Stimulated activated CD8-positive, alpha-beta memory T cell treated with anti-CD3 and anti-CD28 coated beads, Interleukin-4, amount 100 ng/mL, for 48 hours (primary cell): ENCODE data around the gene RPS6KA1.
"Not testable (repeated sequence)": the region's sequence is repeated elsewhere in the genome, so short reads cannot be mapped to it uniquely, and the experiment has no call there.

Experiments used
- DNase-seq: peaks from one replicate; pipeline ENCODE4 v3.0.0-alpha.2; 2020

The RPS6KA1 gene

DNA sequence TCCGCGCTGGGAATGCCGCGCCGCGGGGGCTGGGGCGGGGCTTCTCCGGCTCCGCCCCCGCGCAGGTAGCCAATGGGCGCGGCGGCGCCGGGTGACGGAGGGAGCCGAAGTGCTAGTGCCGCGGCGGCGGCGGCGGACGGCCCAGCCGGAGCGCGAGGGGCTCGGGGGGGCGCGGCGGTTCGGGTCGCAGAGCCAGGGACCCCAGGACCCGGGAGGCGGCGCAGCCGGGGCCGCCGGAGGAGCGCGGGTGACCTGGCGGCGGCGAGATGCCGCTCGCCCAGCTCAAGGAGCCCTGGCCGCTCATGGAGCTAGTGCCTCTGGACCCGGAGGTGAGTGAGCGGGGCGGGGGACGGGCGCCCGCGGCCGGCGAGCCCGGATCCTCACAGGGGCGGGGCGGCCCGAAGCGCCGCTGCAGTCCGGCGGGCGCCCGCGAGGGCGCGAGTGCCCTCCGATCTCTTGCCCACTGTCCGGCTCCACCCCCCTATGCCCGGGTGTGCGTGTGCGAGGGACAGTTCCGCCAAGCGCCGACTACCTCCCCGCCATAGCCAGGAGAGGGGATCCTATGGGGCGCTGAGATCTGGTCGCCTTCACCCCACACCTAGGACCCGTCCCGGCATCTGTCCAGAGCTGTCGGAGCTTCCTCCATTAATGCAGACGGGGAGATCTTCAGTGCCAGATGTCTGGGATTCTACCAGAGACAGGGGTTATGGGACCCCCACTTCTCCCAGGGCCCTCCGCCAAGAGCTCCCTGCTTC is at the start of gene RPS6KA1:
Gene RPS6KA1 (plus strand): TSS at position 107 of the 755 bp plus-strand sequence. CDS start 160 bp downstream, at position 267.
- peak; percentile 74 for DNase-seq

GRCh38 chr1:26482921-26483320 is 46.6 kb upstream of the RPS6KA1 start:
- DNase-seq = no peak

DNA sequence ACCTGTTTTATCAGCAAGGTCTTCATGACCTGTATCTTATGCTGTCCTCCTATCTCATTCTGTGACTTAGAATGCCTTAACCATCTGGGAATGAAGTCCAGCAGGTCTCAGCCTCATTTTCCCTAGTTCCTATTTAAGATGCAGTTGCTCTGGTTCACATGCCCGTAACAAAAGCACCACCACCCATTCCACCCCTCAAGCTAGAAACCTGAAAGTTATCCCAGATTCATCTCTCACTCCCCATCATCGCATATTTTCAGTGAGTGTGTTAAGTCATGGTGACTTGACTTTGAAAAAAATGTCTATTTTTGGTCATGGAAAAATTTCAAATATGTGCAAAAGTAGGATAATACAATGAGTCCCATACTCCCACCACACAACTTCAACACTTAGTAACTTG is 45.6 kb upstream of the RPS6KA1 start:
- no peak for DNase-seq

DNA sequence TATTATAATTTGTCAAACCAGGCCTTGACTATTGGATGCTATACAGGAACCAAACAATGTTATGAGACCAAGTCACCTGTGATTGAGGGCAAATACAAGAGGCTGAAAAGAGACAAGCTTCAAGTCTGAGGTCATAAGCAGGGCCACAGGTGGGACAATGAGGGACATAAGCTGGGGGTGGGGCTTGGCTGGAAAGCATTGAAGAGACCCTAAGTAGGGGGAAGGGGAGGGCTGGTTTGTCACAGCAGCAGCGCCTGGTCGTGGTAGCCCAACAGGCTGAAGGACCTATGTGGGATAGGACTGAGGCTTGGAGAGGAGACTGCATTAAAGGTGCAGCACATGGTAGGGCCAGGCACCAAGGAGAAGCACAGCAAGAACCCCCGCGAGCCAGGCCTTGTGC is 39.4 kb upstream of the RPS6KA1 start:
- no peak for DNase-seq

GRCh38 chr1:26493267-26493666 is 36.3 kb upstream of the RPS6KA1 start:
- no peak for DNase-seq

DNA sequence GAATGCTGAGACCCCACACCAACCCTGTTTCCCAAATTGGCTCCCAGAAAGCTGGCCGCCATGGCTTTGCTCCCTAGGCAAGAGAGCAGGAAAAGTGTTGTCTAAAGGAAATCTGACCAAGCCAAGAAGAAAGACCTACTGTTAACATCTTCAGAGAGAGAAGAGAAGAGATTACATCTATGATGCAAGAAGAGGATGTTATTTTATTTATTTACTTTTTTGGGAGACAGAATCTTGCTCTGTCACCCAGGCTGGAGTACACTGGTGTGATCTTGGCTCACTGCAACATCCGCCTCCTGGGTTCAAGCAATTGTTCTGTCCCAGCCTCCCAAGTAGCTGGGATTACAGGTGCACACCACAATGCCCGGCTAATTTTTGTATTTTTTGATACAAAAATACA is 35.6 kb upstream of the RPS6KA1 start:
- no peak for DNase-seq

DNA sequence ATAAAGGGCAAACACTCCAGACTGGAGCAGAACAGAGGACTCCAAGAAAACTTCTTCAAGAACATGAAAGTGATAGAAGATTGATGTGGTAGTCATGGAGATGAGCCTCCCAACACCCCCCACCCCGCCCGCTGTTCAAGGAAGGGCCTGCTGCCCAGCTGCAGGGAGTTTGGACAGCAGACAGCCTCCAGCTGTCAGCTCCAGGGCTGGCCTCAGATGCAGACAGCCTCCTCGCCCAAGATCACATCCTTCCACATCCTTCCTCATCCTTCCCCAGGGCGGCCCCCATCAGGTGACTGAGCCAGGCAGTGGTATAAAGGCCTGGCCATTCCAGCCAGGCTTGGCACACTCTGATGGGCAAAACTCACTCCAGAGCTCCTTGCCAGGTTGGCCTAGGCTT is 32.7 kb upstream of the RPS6KA1 start:
- no peak for DNase-seq

- no peak for DNase-seq
Observed at GRCh38 chr1:26498894-26499293, 30.7 kb upstream of the RPS6KA1 start.

DNA sequence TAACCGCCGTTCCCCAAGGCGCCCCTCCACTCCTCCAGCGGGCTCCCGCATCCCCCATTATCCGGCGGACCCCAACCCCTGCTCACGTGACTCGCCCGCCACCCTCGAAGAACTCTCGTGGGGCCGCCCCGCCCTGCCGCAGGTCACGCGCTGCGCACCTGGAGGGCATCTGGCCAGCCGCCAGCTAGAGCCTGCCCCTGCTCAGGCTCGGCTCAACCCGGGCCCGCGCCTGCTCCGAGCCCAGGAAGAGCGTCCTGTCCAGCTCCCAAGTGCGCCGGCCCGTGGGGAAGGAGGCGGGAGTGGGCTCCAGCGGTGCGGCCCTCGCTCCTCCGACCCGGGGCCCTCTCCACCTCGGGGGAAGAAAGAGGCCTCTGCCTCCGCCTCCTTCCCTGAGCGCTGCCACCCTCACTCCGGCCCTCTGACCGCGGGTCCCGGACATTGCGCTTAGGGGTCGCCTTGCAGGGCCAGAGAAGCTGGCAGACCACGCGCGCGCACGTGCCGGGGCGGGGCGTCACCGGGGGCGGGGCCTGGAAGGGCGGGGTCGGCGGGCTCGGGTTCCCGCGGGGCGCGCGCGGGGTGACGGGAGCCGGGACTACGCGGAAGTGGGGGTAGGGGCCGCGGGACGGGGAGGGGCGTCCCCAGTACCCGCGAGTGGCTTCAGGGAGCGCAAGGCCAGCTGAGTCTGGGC is 28.9 kb upstream of the RPS6KA1 start:
- peak; percentile 97 for DNase-seq

- not testable (repeated sequence) for DNase-seq
Observed at GRCh38 chr1:26510711-26511110, 18.9 kb upstream of the RPS6KA1 start.

- DNase-seq = not testable (repeated sequence)
Observed at GRCh38 chr1:26515836-26516235, 13.7 kb upstream of the RPS6KA1 start.

DNA sequence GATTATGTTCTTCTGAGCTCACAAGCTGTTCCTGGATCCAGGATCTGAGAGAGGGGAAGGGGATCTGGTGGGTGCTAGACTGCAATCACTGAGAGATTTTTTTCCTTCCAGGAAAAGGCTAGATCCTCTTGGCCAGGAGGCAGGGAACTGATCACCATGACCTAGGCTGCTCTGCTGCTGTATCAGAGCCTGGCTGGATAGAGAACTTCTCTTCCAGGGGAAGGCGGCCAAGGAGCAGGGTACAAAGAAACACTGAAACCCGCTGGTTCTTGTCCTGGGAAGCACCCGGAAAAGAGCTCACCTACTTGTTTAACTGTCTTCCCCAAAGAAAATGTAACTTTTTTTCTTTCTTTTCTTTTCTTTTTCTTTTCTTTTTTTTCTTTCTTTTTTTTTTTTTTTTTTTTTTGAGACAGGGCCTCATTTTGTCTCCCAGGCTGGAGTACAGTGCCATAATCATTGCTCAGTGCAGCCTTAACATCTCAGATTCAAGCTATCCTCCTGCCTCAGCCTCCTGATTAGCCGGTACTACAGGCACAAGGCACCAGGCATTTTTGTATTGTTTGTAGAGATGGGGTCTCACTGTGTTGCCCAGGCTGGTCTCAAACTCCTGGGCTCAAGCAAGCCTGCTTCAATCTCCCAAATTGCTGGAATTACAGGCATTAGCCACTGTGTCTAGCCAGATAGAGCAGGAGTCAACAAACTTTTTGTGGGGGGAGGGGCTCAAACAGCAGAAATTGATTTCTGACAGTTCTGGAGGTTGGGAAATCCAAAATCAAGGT is 12.4 kb upstream of the RPS6KA1 start:
- no peak for DNase-seq

DNA sequence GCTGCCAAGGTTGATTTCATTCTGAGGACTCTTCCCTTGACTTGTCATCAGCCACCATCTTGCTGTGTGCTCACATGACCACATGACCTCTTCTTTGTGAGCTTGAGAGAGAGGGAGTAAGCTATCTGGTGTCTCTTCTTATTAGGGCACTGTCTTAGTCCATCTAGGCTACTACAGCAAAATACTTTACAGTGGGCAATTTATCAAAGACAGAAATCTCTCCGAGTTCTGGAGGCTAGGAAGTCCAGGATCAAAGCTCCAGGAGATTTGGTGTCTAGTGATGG is 11.9 kb upstream of the RPS6KA1 start:
- no peak for DNase-seq

DNA sequence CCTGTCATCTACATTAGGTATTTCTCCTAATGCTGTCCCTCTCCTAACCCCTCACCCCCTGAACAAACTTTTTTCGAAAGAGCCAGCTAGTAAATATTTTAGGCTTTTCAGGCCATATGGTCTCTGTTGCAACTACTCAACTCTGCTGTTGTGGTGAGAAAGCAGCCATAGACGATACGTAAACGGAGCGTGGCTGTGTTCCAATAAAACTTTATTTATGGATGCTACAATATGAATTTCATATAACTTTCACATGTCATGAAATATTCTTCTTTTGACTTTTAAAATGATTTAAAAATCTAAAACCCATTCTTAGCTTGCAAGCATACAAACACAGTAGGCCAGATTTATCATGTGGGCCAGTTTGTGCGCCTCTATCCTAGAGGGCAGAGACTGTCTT is 11.2 kb upstream of the RPS6KA1 start:
- DNase-seq = no peak

DNA sequence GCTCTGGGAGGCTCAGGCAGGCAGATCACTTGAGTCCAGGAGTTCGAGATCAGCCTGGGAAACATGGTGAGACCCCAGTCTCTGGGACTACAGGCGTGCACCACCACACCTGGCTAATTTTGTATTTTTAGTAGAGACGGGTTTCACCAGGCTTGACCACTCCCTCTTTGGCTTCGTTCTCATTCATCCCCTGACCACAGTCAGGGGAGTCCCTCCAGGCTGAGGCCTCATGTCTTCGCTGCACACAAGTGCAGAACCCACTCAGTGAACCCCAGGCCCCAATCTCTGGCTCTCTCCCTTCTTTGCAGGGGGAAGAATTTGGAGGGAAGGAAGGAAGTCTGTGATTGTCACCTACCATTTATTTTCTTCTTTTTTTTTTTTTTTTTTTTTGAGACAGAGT is 9.2 kb upstream of the RPS6KA1 start:
- DNase-seq = no peak

DNA sequence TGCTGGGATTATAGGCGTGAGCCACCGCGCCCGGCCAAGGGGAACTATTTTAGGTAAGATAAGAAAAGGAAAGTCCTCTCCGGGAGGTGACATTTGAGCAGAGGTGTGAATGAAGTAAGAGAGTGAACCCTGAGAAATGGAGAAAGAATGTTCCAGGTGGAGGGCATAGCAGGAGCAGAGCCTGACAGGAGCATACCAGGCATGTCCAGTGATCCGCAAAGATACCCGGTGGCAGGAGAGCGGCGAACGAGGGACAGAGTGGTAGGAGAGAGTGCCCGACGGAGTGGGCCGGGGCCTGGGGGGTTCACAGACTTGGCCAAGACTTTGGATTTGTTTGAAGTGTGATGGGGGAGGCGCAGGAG is 7.9 kb upstream of the RPS6KA1 start:
- DNase-seq = no peak

DNA sequence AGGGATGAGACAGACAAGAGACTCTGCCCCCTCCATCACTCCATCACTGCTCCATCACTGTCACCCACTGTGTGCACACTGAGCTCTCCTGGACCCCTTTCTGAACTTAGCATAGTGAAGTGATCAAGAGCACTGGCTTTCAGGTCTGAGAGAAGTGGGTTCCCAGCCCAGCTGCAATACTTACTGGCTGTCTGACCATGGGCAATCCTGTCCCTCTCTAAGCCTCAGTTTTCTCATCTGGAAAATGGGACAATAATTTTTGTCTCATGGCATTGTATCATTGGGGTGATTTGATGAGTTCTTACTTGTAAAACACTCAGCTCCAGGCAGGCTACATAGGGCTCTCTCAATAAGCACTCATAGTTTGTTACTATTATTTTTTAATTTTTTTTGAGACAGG is 7.5 kb upstream of the RPS6KA1 start:
- no peak for DNase-seq

DNA sequence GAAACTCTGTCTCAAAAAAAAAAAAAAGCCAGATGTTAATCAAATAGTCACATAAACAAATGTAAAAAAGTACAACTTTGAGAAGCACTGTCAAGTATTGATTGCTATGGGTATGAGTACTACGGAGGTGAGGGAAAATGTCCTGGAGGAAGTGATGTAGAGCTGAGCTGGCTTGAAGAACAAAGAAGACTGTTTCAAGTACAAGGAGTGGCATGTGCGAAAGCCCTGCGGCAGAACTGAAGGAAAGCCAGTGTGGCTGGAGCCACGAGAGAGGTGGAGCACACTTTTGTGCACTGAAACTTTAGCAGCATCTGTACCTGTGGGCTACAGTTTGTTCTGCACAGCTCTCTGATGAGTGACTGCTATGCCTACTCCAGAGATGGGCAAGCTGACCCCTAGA is 5.4 kb upstream of the RPS6KA1 start:
- DNase-seq = no peak

GRCh38 chr1:26526287-26526686 is 3.3 kb upstream of the RPS6KA1 start:
- no peak for DNase-seq

DNA sequence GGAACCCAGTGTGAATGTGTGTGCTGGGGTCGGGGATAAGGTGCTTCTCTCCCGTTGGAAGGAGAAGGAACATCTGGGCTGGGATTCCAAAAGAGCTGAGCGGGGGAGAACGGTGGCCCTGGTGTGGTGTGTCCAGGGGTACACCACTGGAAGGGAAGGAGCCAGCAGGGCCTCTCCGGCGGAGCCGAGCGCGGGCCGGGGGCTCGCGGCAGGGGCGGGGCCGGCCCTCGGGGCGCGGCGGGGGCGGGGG is 231 bp upstream of the RPS6KA1 start:
- DNase-seq = no peak

- DNase-seq = no peak
Observed at GRCh38 chr1:26530410-26530894, 891 bp downstream of the RPS6KA1 start.

DNA sequence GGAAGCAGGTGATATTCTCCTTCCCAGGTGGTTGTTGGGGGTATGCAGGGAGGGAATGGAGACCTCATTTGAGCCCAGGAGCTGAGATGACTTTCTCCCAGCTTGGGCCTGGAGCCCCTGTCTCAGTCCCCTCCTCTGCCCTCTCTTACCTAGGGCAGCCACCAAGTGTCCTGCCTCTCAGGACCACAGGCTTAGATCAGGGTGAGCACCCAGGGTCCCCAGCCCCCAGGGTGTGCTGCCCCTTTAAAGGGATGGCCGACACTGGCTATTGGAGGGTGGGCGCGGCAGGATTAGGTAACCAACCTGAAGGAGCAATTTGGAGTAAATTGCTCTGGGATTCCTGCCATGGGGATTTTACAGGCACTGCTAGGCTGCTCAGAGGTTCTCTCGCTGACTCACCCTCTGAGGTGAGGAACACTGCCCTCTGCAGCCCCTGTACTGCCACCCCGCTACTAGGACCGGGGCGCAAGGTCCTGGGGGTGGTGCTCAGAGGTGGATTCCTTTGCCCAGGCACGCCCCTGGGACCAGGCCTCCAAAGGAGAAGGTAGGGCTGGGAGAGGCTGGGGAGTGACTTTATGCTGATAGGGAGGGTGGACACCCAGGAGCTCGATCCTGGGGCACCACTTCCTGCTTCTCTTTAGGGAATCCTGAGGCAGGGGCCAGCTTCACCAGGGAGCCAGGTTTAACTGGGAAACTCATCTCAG is 1.5 kb downstream of the RPS6KA1 start:
- DNase-seq = no peak

GRCh38 chr1:26531651-26532131 is 2.1 kb downstream of the RPS6KA1 start:
- no peak for DNase-seq
